H1 (cell line): ENCODE data around the gene RBM38. TPM values are rescaled to one million over a fixed set of nuclear protein-coding genes. Genes with fewer than 3 reads are reported as not detected.

Experiments
- CBX5 ChIP-seq: fragments of 300-800, 300-1000 bp; sonication (generic); IDR thresholded peaks from 2 replicates; pipeline ENCODE4 v1.7.1; 2016; ENCODE audit warnings: antibody characterized with exemption, low read length, low read depth
- polyA plus RNA-seq, 7 experiments: library from polyadenylated mRNA; depleted of rRNA in 3 of 7; stranded (reverse) in 5 of 7; unstranded in 2 of 7; fragments of >200 nt in 5 of 7; fragments of 200-250 nt in 2 of 7; gene quantifications; 1 replicate in 5 of 7; 2 replicates in 1 of 7; 4 replicates in 1 of 7; pipeline versions ENCODE4 v1.2.1 to v1.2.3, GENCODE V29; 2011 to 2013; ENCODE audit warnings: missing spikeins in 2 of 7, mixed read lengths in 2 of 7
- total RNA-seq: library from RNA; stranded (reverse); fragmentation: NEBNext Ultra II Directional; extraction: Animal tissue kit (Norgen Biotek cat#: 25700); gene quantifications from 2 replicates; pipeline ENCODE4 v1.2.1, GENCODE V29; 2021
- TF ChIP-seq, protein P1 (sequence below): IDR thresholded peaks from 2 replicates; pipeline ENCODE4 v1.6.1; 2012; ENCODE audit warnings: inconsistent platforms

RBM38 gene
- total and polyA plus RNA-seq, 2 of the 8 experiments (the other 6 are each of a cell fraction or from before 2014, with no cell fraction given) = 57.7 to 109 TPM

DNA sequence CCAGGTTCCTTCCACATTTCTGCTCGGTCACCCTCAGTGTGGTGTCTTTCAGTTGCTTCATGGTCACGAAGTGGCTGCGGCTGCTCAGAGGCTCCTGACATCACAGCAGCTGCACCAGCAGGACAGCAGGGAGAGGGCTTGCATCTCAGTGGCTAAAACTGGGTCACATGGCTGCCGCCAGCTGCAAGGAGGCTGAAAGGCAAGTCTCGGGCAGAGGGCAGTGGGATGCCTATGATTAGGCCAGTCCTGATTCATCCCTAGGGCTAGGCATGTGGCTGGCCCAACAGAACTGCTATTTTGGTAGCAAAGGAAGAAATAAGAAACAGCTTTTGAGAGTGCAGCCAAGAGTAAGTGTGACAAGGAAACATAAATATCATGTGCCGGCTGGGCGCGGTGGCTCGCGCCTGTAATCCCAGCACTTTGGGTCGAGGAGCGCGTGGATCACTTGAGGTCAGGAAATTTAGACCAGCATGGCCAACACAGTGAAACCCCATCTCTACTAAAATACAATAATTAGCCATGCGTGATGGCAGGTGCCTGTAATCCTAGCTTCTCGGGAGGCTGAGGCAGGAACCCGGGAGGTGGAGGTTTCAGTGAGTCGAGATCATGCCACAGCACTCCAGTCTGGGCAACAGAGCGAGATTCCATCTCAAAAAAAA lies 46.6 kb downstream of the RBM38 start (continued):
- no peak for TF ChIP-seq CBX5
- TF ChIP-seq, protein P1, sequence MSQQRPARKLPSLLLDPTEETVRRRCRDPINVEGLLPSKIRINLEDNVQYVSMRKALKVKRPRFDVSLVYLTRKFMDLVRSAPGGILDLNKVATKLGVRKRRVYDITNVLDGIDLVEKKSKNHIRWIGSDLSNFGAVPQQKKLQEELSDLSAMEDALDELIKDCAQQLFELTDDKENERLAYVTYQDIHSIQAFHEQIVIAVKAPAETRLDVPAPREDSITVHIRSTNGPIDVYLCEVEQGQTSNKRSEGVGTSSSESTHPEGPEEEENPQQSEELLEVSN = no peak
